CD14-positive monocyte (primary cell): ENCODE results near the gene SYNGAP1. TPM values are rescaled to one million over a fixed set of nuclear protein-coding genes. Genes with fewer than 3 reads are reported as not detected.

Experiments used
- DNase-seq, 3 donors: peaks; one replicate each; pipeline ENCODE4 v3.0.0-alpha.2; 2011 to 2022
- H2AFZ ChIP-seq: 2 replicates; pipeline ENCODE4 v1.6.0; 2012; ENCODE audit warnings: mild to moderate bottlenecking, low read depth, low read length, inconsistent platforms; ENCODE audit not compliant: insufficient read depth, poor library complexity, severe bottlenecking
- H3K27ac ChIP-seq, 2 donors: 1 replicate in 1 of 2; 2 replicates in 1 of 2; pipeline ENCODE4 v1.5.1; 2012 to 2013; ENCODE audit warnings: low read length in 2 of 2, control low read depth in 1 of 2, inconsistent platforms in 1 of 2, low read depth in 1 of 2, mild to moderate bottlenecking in 1 of 2
- H3K27me3 ChIP-seq, 2 donors: one replicate each; pipeline versions ENCODE4 v1.6.0 to v1.6.1; 2011 to 2013; ENCODE audit warnings: low read length in 2 of 2; ENCODE audit not compliant: control insufficient read depth in 2 of 2, insufficient read depth in 2 of 2
- H3K36me3 ChIP-seq, 2 donors: replicated peaks in 1 of 2; 1 replicate in 1 of 2; 2 replicates in 1 of 2; pipeline versions ENCODE4 v1.5.1 to v1.6.1; 2012 to 2013; ENCODE audit warnings: low read length in 2 of 2, control low read depth in 1 of 2, inconsistent platforms in 1 of 2, mild to moderate bottlenecking in 1 of 2; ENCODE audit not compliant: insufficient read depth in 2 of 2, control insufficient read depth in 1 of 2
- H3K4me1 ChIP-seq, 2 donors: 1 replicate in 1 of 2; 2 replicates in 1 of 2; pipeline versions ENCODE4 v1.5.1 to v1.6.1; 2012 to 2013; ENCODE audit warnings: low read length in 2 of 2, control low read depth in 1 of 2, inconsistent platforms in 1 of 2, mild to moderate bottlenecking in 1 of 2, moderate library complexity in 1 of 2; ENCODE audit not compliant: insufficient read depth in 2 of 2, control insufficient read depth in 1 of 2
- H3K4me2 ChIP-seq: replicated peaks from 2 replicates; pipeline ENCODE3; 2012; ENCODE audit warnings: low read length, moderate library complexity, mild to moderate bottlenecking; ENCODE audit not compliant: poor library complexity, severe bottlenecking; ENCODE audit errors: extremely low read depth
- H3K4me3 ChIP-seq, 3 experiments: fragments of 200-600 bp in 1 of 3; sonication (generic) in 1 of 3; replicated peaks in 1 of 3; 1 replicate in 2 of 3; 2 replicates in 1 of 3; pipeline ENCODE4 v1.5.1; 2011 to 2013; ENCODE audit warnings: low read length in 3 of 3, mild to moderate bottlenecking in 3 of 3, control low read depth in 2 of 3, low read depth in 2 of 3, inconsistent platforms in 1 of 3, moderate library complexity in 1 of 3
- H3K79me2 ChIP-seq: 2 replicates; pipeline ENCODE4 v1.6.0; 2012; ENCODE audit warnings: mild to moderate bottlenecking, control low read depth, inconsistent platforms, low read length, moderate library complexity; ENCODE audit not compliant: insufficient read depth
- H3K9ac ChIP-seq: 2 replicates; pipeline ENCODE4 v1.6.0; 2017; ENCODE audit warnings: low read length, mild to moderate bottlenecking; ENCODE audit not compliant: insufficient read depth, poor library complexity, severe bottlenecking
- H3K9me3 ChIP-seq, 2 donors: replicated peaks in 1 of 2; 1 replicate in 1 of 2; 2 replicates in 1 of 2; pipeline versions ENCODE4 v1.5.1 to v1.6.1; 2012 to 2013; ENCODE audit warnings: low read length in 2 of 2, control low read depth in 1 of 2; ENCODE audit not compliant: control insufficient read depth in 1 of 2, insufficient read depth in 1 of 2
- H4K20me1 ChIP-seq: 2 replicates; pipeline ENCODE4 v1.6.0; 2012; ENCODE audit warnings: mild to moderate bottlenecking, low read length, control low read depth, moderate library complexity; ENCODE audit not compliant: insufficient read depth
- H3K27ac Mint-ChIP-seq, 7 donors: one replicate each; pipeline ENCODE4 v1.8.0; 2020; ENCODE audit warnings: mild to moderate bottlenecking in 7 of 7, mixed read lengths in 7 of 7, moderate library complexity in 6 of 7, inconsistent platforms in 2 of 7
- H3K27me3 Mint-ChIP-seq, 3 donors: one replicate each; pipeline ENCODE4 v1.8.0; 2021 to 2022; ENCODE audit warnings: low read depth in 3 of 3, mild to moderate bottlenecking in 3 of 3, mixed read lengths in 3 of 3, moderate library complexity in 3 of 3, inconsistent platforms in 1 of 3
- H3K36me3 Mint-ChIP-seq, 2 donors: one replicate each; pipeline ENCODE4 v1.8.0; 2020; ENCODE audit warnings: mixed read lengths in 2 of 2, inconsistent platforms in 1 of 2, mild to moderate bottlenecking in 1 of 2
- H3K4me1 Mint-ChIP-seq: one replicate; pipeline ENCODE4 v1.8.0; 2020; ENCODE audit warnings: mild to moderate bottlenecking, mixed read lengths
- H3K4me3 Mint-ChIP-seq, 2 donors: one replicate each; pipeline ENCODE4 v1.8.0; 2020; ENCODE audit warnings: mild to moderate bottlenecking in 2 of 2, mixed read lengths in 2 of 2, moderate library complexity in 1 of 2
- H3K9me3 Mint-ChIP-seq, 7 donors: one replicate each; pipeline ENCODE4 v1.8.0; 2020 to 2022; ENCODE audit warnings: mixed read lengths in 7 of 7, mild to moderate bottlenecking in 6 of 7, moderate library complexity in 6 of 7, inconsistent platforms in 2 of 7
- WGBS: methylation state at CpG from one replicate; pipeline ENCODE4 v1.1.5; 2013; ENCODE audit warnings: missing lambda C conversion rate; ENCODE audit not compliant: insufficient coverage; 5-methylcytosine and 5-hydroxymethylcytosine counted together
- intact Hi-C, 2 donors: fragments of 100-400 bp; cut with micrococcal nuclease; formaldehyde crosslinking; loops; one replicate each; pipeline versions ENCODE4 v1.15.0 to v1.15.1; 2023
- polyA plus RNA-seq, 3 donors: library from polyadenylated mRNA; depleted of rRNA in 1 of 3; unstranded in 2 of 3; stranded (reverse) in 1 of 3; fragments of 300-500 nt in 2 of 3; fragments of >200 nt in 1 of 3; fragmentation: Illumina TruSeq in 2 of 3; gene quantifications; 1 replicate in 2 of 3; 2 replicates in 1 of 3; pipeline ENCODE4 v1.2.3, GENCODE V29; 2012 to 2021
- TF ChIP-seq, protein P1 (sequence below): fragments of 200-600 bp; IDR thresholded peaks from one replicate; pipeline ENCODE4 v1.8.0; 2022; ENCODE audit warnings: antibody characterized with exemption, mild to moderate bottlenecking

The SYNGAP1 gene
- polyA plus RNA-seq, 3 donors = 4.0 TPM; not detected in 2

DNA sequence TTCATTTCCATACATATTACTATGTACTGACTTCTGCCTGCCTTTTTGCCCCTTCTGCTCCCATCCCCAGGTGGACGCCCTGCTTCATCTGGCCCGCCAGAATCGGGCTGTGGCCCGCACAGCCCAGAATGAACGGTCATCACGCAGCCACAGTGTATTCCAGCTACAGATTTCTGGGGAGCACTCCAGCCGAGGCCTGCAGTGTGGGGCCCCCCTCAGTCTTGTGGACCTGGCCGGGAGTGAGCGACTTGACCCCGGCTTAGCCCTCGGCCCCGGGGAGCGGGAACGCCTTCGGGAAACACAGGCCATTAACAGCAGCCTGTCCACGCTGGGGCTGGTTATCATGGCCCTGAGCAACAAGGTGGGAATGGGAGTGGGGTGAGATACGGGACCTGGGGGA, 13.7 kb upstream of the SYNGAP1 start:
- TF ChIP-seq, protein P1, sequence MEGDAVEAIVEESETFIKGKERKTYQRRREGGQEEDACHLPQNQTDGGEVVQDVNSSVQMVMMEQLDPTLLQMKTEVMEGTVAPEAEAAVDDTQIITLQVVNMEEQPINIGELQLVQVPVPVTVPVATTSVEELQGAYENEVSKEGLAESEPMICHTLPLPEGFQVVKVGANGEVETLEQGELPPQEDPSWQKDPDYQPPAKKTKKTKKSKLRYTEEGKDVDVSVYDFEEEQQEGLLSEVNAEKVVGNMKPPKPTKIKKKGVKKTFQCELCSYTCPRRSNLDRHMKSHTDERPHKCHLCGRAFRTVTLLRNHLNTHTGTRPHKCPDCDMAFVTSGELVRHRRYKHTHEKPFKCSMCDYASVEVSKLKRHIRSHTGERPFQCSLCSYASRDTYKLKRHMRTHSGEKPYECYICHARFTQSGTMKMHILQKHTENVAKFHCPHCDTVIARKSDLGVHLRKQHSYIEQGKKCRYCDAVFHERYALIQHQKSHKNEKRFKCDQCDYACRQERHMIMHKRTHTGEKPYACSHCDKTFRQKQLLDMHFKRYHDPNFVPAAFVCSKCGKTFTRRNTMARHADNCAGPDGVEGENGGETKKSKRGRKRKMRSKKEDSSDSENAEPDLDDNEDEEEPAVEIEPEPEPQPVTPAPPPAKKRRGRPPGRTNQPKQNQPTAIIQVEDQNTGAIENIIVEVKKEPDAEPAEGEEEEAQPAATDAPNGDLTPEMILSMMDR = no peak
- H3K9me3 Mint-ChIP-seq = no peaks in the 10 kb centered on the region
- WGBS = 97% methylated on average over 15 of the region's 17 CpGs
- Histone ChIP-seq H4K20me1 (no peaks in the 10 kb centered on the region), H3K79me2 (peaks cover 37% of the 10 kb centered on the region), H3K4me3 (no peak overlapping the region), H3K27ac (peak overlapping the region in 1 of 2 donors; percentile 70), H3K9ac (no peak overlapping the region), H2AFZ (no peak overlapping the region), H3K4me1 (peaks cover 6 to 9% of the 10 kb centered on the region in 2 donors), H3K27me3 (no peaks in the 10 kb centered on the region), H3K4me2 (no peak overlapping the region), H3K36me3 (peaks cover 29 to 60% of the 10 kb centered on the region in 2 donors), H3K9me3 (no peaks in the 10 kb centered on the region)
- peaks cover 36 to 48% of the 10 kb centered on the region in 2 donors for H3K36me3 Mint-ChIP-seq
- H3K4me1 Mint-ChIP-seq = peaks cover 4% of the 10 kb centered on the region
- peaks cover 0 to 9% (median 0%) of the 10 kb centered on the region in 3 donors for H3K27me3 Mint-ChIP-seq
- no peak overlapping the region for H3K4me3 Mint-ChIP-seq
- no peak for DNase-seq
- peak overlapping the region in 3 of 7 donors; percentile 8 to 67 (median 59) for H3K27ac Mint-ChIP-seq
- intact Hi-C loops = no loop called here

DNA sequence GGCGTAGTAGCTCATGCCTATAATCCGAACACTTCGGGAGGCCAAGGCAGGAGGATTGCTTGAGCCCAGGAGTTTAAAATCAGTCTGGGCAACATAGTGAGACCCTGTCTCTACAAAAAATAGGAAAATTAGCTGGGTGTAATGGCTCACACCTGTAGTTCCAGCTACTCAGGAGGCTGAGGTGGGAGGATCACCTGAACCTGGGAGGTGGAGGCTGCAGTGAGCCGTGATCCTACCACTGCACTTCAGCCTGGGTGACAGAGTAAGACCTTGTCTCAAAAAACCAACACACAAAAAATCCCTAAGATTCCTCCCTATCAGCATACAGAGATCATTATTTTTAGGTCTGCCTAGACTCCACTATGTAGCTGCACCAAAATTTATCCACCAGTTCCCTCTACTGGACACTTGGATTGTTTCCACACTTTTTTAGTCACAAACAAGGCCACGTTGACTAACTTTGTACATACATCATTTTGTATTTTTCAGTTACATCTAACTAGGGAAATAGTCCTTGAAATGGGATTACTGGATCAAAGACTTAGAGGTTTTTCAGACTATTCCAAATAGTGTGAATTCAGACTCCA, 12.6 kb upstream of the SYNGAP1 start:
- Mint-ChIP-seq H3K27ac (peak overlapping the region in 5 of 7 donors; percentile 21 to 76 (median 59)), H3K4me3 (no peak overlapping the region), H3K27me3 (peaks cover 0 to 9% (median 0%) of the 10 kb centered on the region in 3 donors), H3K4me1 (peaks cover 11% of the 10 kb centered on the region), H3K36me3 (peaks cover 37 to 44% of the 10 kb centered on the region in 2 donors), H3K9me3 (no peaks in the 10 kb centered on the region)
- intact Hi-C loops = no loop called here
- H3K27ac ChIP-seq = peak overlapping the region in 1 of 2 donors; percentile 89
- peaks cover 28% of the 10 kb centered on the region for H3K79me2 ChIP-seq
- H4K20me1 ChIP-seq = no peaks in the 10 kb centered on the region
- no peak for DNase-seq
- no peaks in the 10 kb centered on the region for H3K27me3 ChIP-seq
- H3K9ac ChIP-seq = no peak overlapping the region
- H3K36me3 ChIP-seq = peaks cover 29 to 53% of the 10 kb centered on the region in 2 donors
- H3K4me2 ChIP-seq = no peak overlapping the region
- WGBS = 100% methylated on average over 3 of the region's 5 CpGs
- TF ChIP-seq, protein P1 = peak; percentile 19
- no peak overlapping the region for H3K4me3 ChIP-seq
- no peak overlapping the region for H2AFZ ChIP-seq
- peaks cover 12 to 20% of the 10 kb centered on the region in 2 donors for H3K4me1 ChIP-seq
- H3K9me3 ChIP-seq = no peaks in the 10 kb centered on the region
